GM23338 (cell line): ENCODE data around the gene NPAS3. TPM values are rescaled to one million over a fixed set of nuclear protein-coding genes. Genes with fewer than 3 reads are reported as not detected.

ENCODE experiments used
- ATAC-seq: fragments of 200-7000 bp; cut with Tn5 transposase; 3 replicates; pipeline ENCODE4 v1.9.1; 2020
- DNase-seq: peaks from one replicate; pipeline ENCODE4 v3.0.0-alpha.2; 2015; ENCODE audit warnings: low spot score
- H2AFZ ChIP-seq: fragments of 200-600 bp; sonication (generic); 2 replicates; pipeline ENCODE4 v1.8.0; 2016; ENCODE audit warnings: antibody characterized with exemption, mild to moderate bottlenecking, moderate library complexity
- H3F3A ChIP-seq: fragments of 200-600 bp; sonication (generic); replicated peaks from 2 replicates; pipeline ENCODE4 v1.8.0; 2017; ENCODE audit warnings: antibody characterized with exemption, mixed run types, low read depth
- H3K27ac ChIP-seq: fragments of 200-600 bp; sonication (generic); 2 replicates; pipeline ENCODE4 v1.6.1; 2016; ENCODE audit warnings: low read depth
- H3K27me3 ChIP-seq: fragments of 200-600 bp; sonication (generic); 2 replicates; pipeline ENCODE4 v1.8.0; 2016; ENCODE audit warnings: mild to moderate bottlenecking, mixed run types, moderate library complexity; ENCODE audit not compliant: insufficient read depth
- H3K36me3 ChIP-seq: fragments of 200-600 bp; sonication (generic); 2 replicates; pipeline ENCODE4 v1.8.0; 2016; ENCODE audit warnings: mild to moderate bottlenecking; ENCODE audit not compliant: insufficient read depth
- H3K4me1 ChIP-seq: fragments of 200-600 bp; sonication (generic); 2 replicates; pipeline ENCODE4 v1.8.0; 2016; ENCODE audit warnings: mild to moderate bottlenecking, moderate library complexity; ENCODE audit not compliant: insufficient read depth
- H3K4me2 ChIP-seq: fragments of 200-600 bp; sonication (generic); 2 replicates; pipeline ENCODE4 v1.7.1; 2017; ENCODE audit warnings: mixed run types
- H3K4me3 ChIP-seq: fragments of 200-600 bp; sonication (generic); 2 replicates; pipeline ENCODE4 v1.6.1; 2016; ENCODE audit warnings: mixed run types
- H3K79me2 ChIP-seq: fragments of 200-600 bp; sonication (generic); replicated peaks from 2 replicates; pipeline ENCODE4 v1.8.0; 2017; ENCODE audit warnings: mild to moderate bottlenecking; ENCODE audit not compliant: insufficient read depth
- H3K9me2 ChIP-seq: fragments of 200-600 bp; sonication (generic); 2 replicates; pipeline ENCODE4 v1.8.0; 2017; ENCODE audit not compliant: insufficient read depth
- H4K20me1 ChIP-seq: fragments of 200-600 bp; sonication (generic); replicated peaks from 2 replicates; pipeline ENCODE4 v1.8.0; 2017; ENCODE audit warnings: mild to moderate bottlenecking; ENCODE audit not compliant: insufficient read depth
- H3K27ac Mint-ChIP-seq: 2 replicates; pipeline ENCODE4 v1.8.0; 2020; ENCODE audit warnings: inconsistent platforms, mild to moderate bottlenecking, moderate library complexity, mixed read lengths
- H3K27me3 Mint-ChIP-seq: 3 replicates; pipeline ENCODE4 v1.8.0; 2022; ENCODE audit warnings: low read depth, mild to moderate bottlenecking, moderate library complexity, mixed read lengths, inconsistent platforms; ENCODE audit not compliant: insufficient read depth, poor library complexity
- H3K36me3 Mint-ChIP-seq: 3 replicates; pipeline ENCODE4 v1.8.0; 2021; ENCODE audit warnings: low read depth, mild to moderate bottlenecking, inconsistent platforms, moderate library complexity, mixed read lengths
- H3K4me1 Mint-ChIP-seq: 3 replicates; pipeline ENCODE4 v1.8.0; 2020; ENCODE audit warnings: mild to moderate bottlenecking, inconsistent platforms, mixed read lengths
- H3K4me3 Mint-ChIP-seq: 3 replicates; pipeline ENCODE4 v1.8.0; 2021; ENCODE audit warnings: moderate library complexity, mild to moderate bottlenecking, inconsistent platforms, mixed read lengths
- H3K9me3 Mint-ChIP-seq: 3 replicates; pipeline ENCODE4 v1.8.0; 2020; ENCODE audit warnings: moderate library complexity, mild to moderate bottlenecking, inconsistent platforms, mixed read lengths
- ETS1 ChIP-seq: IDR thresholded peaks from 2 replicates; pipeline ENCODE4 v1.6.1; 2016; ENCODE audit warnings: antibody characterized with exemption
- EZH2 ChIP-seq: fragments of 200-600 bp; sonication (generic); IDR thresholded peaks from one replicate; pipeline ENCODE4 v1.8.0; 2017; ENCODE audit warnings: antibody characterized with exemption, mild to moderate bottlenecking, low read depth; ENCODE audit not compliant: unreplicated experiment
- EZH2phosphoT487 ChIP-seq: fragments of 200-600 bp; sonication (generic); IDR thresholded peaks from one replicate; pipeline ENCODE4 v1.8.1; 2018; ENCODE audit warnings: antibody characterized with exemption; ENCODE audit not compliant: unreplicated experiment
- JUNB ChIP-seq: IDR thresholded peaks from one replicate; pipeline ENCODE4 v1.6.1; 2016; ENCODE audit warnings: antibody characterized with exemption; ENCODE audit not compliant: unreplicated experiment
- NANOG ChIP-seq: IDR thresholded peaks from 2 replicates; pipeline ENCODE4 v1.6.1; 2016; ENCODE audit warnings: antibody characterized with exemption, borderline replicate concordance
- REST ChIP-seq: IDR thresholded peaks from one replicate; pipeline ENCODE4 v1.6.1; 2018; ENCODE audit warnings: antibody characterized with exemption; ENCODE audit not compliant: unreplicated experiment
- ZNF331 ChIP-seq: fragments of 250-450 bp; sonication (Bioruptor Pico); IDR thresholded peaks from 2 replicates; pipeline ENCODE4 v1.5.0; 2020; ENCODE audit warnings: low read depth, mild to moderate bottlenecking, moderate library complexity
- ZNF462 ChIP-seq: fragments of 250-450 bp; sonication (Bioruptor Pico); IDR thresholded peaks from 2 replicates; pipeline ENCODE4 v1.5.0; 2020; ENCODE audit warnings: mild to moderate bottlenecking, moderate library complexity
- polyA plus RNA-seq: library from polyadenylated mRNA; unstranded; fragments of >200 nt; fragmentation: Nextera tagmentation; extraction: Ambion mirVana; gene quantifications from 2 replicates; pipeline ENCODE4 v1.2.1, GENCODE V29; 2016
- total RNA-seq: library from RNA; depleted of rRNA; stranded (reverse); fragments of >200 nt; shearing (Covaris generic); gene quantifications from 2 replicates; pipeline ENCODE4 v1.2.3, GENCODE V29; 2014

Gene NPAS3
- total and polyA plus RNA-seq, 2 experiments from 2014 or later, result 0.17 to 0.19 TPM

GRCh38 chr14:33194551-33194950, 255.9 kb downstream of the NPAS3 start (continued):
- no peak for TF ChIP-seq REST

GRCh38 chr14:33198684-33199083, 260.0 kb downstream of the NPAS3 start:
- Histone ChIP-seq H3K4me1 (no peaks in the 10 kb centered on the region), H3K27me3 (no peaks in the 10 kb centered on the region), H3K36me3 (no peaks in the 10 kb centered on the region), H4K20me1 (no peaks in the 10 kb centered on the region), H3F3A (no peaks in the 10 kb centered on the region), H3K4me2 (no peak overlapping the region), H3K79me2 (no peaks in the 10 kb centered on the region), H2AFZ (no peak overlapping the region), H3K4me3 (no peak overlapping the region), H3K27ac (no peak overlapping the region), H3K9me2 (no peaks in the 10 kb centered on the region)
- Mint-ChIP-seq H3K27me3 (no peaks in the 10 kb centered on the region), H3K36me3 (peaks cover 12% of the 10 kb centered on the region; the same call in 2 of the 3 replicates), H3K4me3 (no peak overlapping the region), H3K27ac (no peak overlapping the region), H3K4me1 (no peaks in the 10 kb centered on the region), H3K9me3 (peaks cover 18% of the 10 kb centered on the region)
- ATAC-seq, result no peak
- no peak for DNase-seq
- TF ChIP-seq JUNB (no peak), ZNF331 (no peak), REST (no peak), ETS1 (no peak), NANOG (no peak), EZH2 (no peak), EZH2phosphoT487 (no peak), ZNF462 (CRISPR knock-in tag) (no peak)
